GM12872 (cell line): Measurements from ENCODE around the gene KIF26A.

ENCODE experiments used
- CTCF ChIP-seq: IDR thresholded peaks from 3 replicates; pipeline ENCODE4 v1.5.1; 2011; ENCODE audit warnings: low read depth, mild to moderate bottlenecking, low read length, moderate library complexity; ENCODE audit not compliant: insufficient read depth

Gene KIF26A

GRCh38 chr14:104107611-104108569 is 30.5 kb upstream of the KIF26A start:
- no peak for TF ChIP-seq CTCF

DNA sequence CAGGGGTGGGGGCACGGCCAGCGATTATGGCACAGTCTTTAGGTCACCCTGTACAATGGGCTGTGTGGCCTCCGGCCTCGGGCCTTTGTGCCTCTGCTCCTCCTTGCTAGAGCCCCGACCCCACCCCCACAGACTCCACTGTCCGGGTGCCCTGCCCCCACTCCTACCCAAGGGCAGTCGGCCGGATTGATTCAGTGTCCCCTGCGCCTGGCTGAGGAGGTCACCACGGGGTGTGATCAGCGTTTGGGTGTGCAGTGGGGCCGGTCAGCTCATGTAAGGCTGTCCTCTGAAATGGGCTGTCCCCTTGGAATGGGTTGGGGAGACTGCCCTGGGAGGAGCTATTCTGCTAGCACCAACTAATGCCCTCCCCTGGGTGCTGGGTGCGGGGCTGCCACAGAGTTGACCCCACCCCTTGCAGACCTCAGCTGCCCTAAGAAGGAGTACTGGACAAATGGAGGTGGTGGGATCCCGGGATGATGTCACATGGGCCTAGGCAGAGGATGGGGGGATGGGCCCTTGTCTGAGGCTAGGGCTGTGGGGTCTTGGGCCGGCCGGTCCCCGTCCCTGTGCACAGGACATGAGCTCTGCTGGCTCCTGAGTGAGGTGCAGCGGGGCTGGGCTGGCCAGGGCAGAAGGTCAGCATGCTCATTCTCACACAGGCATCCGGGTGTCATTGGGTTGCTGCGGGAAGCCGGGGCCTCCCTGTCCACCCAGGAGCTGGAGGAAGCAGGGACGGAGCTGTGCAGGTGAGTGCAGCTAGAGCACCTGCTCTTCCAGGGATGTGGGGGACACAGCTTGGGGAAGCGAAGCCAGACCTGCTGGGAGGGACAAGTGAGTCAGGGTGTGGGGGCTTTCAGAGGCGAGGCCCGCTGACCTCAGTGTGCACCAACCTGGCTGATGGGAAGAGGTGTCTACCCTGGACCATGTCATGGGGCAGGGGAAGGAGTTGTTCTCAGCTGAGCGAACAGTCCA is 29.5 kb upstream of the KIF26A start:
- TF ChIP-seq CTCF, result no peak

GRCh38 chr14:104109731-104110361 is 28.5 kb upstream of the KIF26A start:
- TF ChIP-seq CTCF, result no peak

DNA sequence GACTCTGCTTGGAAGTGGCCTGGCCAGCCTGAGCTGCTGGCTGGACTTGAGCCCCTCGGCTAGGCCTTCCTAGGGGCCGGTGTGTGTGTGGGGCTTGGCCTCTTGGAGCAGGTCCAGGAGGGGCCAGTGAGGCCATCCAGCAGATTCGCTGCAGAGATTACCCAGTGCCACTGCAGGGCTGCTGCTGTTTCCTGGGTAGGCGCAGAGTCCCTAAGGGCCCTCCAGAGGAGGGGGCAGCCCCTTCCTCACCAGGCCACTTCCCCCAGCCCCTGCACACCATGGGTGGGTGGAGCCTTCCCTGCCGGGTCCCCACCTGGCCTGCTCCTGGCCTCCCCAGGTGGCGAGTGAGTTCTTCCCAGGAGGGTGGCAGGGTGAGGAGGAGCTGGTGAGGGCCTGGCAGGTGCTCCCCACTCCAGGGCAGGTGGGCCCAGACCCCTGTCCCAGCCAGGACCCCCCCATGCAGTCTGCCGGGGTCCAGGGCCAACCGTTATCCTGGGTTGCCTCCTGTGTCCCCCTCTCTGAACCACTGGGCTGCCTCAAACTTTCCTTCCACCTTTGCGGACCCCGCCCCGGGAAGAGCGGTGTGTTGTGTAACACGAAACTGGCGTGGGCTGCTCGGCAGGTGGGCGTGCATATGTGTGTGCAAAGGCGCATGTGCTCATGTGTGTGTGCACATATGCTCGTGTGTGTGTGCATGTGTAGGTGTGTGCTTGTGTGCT is 27.7 kb upstream of the KIF26A start:
- no peak for TF ChIP-seq CTCF

- no peak for TF ChIP-seq CTCF
Observed at GRCh38 chr14:104111301-104112112, 26.9 kb upstream of the KIF26A start.

DNA sequence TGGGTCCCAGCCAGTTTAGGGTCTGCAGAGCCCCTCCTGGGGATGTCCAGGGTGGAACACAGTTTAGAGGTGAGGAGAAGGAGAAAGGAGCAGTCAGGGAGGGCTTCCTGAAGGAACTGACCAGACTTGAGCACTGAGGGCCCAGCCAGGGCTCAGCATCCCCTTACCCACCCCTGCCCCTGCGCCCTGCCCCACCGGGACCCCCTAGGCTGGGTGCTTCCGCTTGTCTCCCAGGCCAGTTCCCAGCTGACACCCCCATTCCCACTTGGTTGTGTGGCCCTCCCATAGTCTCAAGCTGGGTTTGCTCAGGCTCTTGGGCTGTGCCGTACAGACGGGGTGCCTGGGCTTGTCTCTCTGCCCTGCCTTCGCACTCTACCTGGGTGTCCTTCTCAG is 26.3 kb upstream of the KIF26A start:
- no peak for TF ChIP-seq CTCF
